Heart left ventricle (tissue), 16 donors: ENCODE results near the gene MFAP1. TPM values are rescaled to one million over a fixed set of nuclear protein-coding genes. Genes with fewer than 3 reads are reported as not detected.
A peak's percentile ranks its signal among the peaks of the same experiment; 100 is the strongest.
"Not testable (repeated sequence)": the region's sequence is repeated elsewhere in the genome, so short reads cannot be mapped to it uniquely, and the experiment has no call there.

Source experiments
- ATAC-seq, 4 donors: fragments of 200-7000 bp; cut with Tn5 transposase; one replicate each; pipeline ENCODE4 v1.9.1; 2020 to 2022; ENCODE audit warnings: moderate library complexity in 4 of 4, mild to moderate bottlenecking in 3 of 4, moderate number of reproducible peaks in 1 of 4
- DNase-seq, 5 donors: peaks; one replicate each; pipeline ENCODE4 v3.0.0-alpha.2; 2020
- H3K27ac ChIP-seq, 12 donors: fragments of 200-600 bp; sonication (generic) in 4 of 12; one replicate each; pipeline versions ENCODE4 v1.5.0 to v1.8.0; 2016 to 2022; ENCODE audit warnings: mild to moderate bottlenecking in 2 of 12
- H3K27me3 ChIP-seq, 9 donors: fragments of 200-600 bp; sonication (generic) in 2 of 9; one replicate each; pipeline versions ENCODE4 v1.5.1 to v1.8.0; 2016 to 2022; ENCODE audit warnings: mild to moderate bottlenecking in 3 of 9
- H3K36me3 ChIP-seq, 9 donors: fragments of 200-600 bp; sonication (generic) in 2 of 9; one replicate each; pipeline versions ENCODE4 v1.5.0 to v1.8.0; 2018 to 2022; ENCODE audit warnings: mild to moderate bottlenecking in 2 of 9
- H3K4me1 ChIP-seq, 12 donors: fragments of 200-600 bp; sonication (generic) in 4 of 12; one replicate each; pipeline versions ENCODE4 v1.5.0 to v1.8.0; 2016 to 2022; ENCODE audit warnings: mild to moderate bottlenecking in 3 of 12
- H3K4me3 ChIP-seq, 12 donors: fragments of 200-600 bp; sonication (generic) in 4 of 12; one replicate each; pipeline versions ENCODE4 v1.5.0 to v1.8.0; 2017 to 2022; ENCODE audit warnings: mild to moderate bottlenecking in 9 of 12, moderate library complexity in 4 of 12
- H3K9me3 ChIP-seq, 12 donors: fragments of 200-600 bp; sonication (generic) in 4 of 12; one replicate each; pipeline versions ENCODE4 v1.5.0 to v1.8.0; 2016 to 2022; ENCODE audit warnings: mild to moderate bottlenecking in 1 of 12
- CTCF ChIP-seq, 12 donors: fragments of 200-600 bp; sonication (generic) in 4 of 12; IDR thresholded peaks; one replicate each; pipeline versions ENCODE4 v1.5.0 to v1.8.0; 2018 to 2022; ENCODE audit warnings: antibody characterized with exemption in 12 of 12, mild to moderate bottlenecking in 5 of 12
- POLR2A ChIP-seq, 2 donors: fragments of 450-650 bp; IDR thresholded peaks; one replicate each; pipeline ENCODE4 v1.6.1; 2017; ENCODE audit warnings: antibody characterized with exemption in 2 of 2, mild to moderate bottlenecking in 2 of 2, moderate library complexity in 2 of 2
- WGBS, 4 donors: extraction: QIAGEN DNeasy Blood & Tissue Kit in 2 of 4; methylation state at CpG; one replicate each; pipeline versions ENCODE4 v1.1.5 to v1.1.7; 2013 to 2018; 5-methylcytosine and 5-hydroxymethylcytosine counted together
- intact Hi-C, 10 donors: fragments of 100-400 bp; cut with DNase I; formaldehyde crosslinking; loops; one replicate each; pipeline versions ENCODE4 v1.11.1 to v1.14.2; 2022
- polyA plus RNA-seq, 2 donors: library from polyadenylated mRNA; stranded (reverse); fragments of 200-250 nt; gene quantifications; one replicate each; pipeline ENCODE4 v1.2.3, GENCODE V29; 2013
- total RNA-seq, 9 donors: library from RNA; depleted of rRNA in 2 of 9; stranded (reverse); fragments of >200 nt in 2 of 9; fragmentation: NEBNext Ultra II Directional in 3 of 9; extraction: Animal tissue kit (Norgen Biotek cat#: 25700) in 3 of 9; gene quantifications; one replicate each; pipeline versions ENCODE4 v1.1.0 to v1.2.4, GENCODE V29; 2016 to 2023
- donor health status: ischemic (EF 13 %, LVEDD 7.1; RV severe dilation, severe dysfunction).
- donor health status: healthy with polysubstance abuse.
- donor health status: DM: no; HTN: yes; CAD: no.
- donor health status: DM: no; HTN: no; CAD: no.
- donor health status: ischemic (EF 25% LVEDD 6.9; RV normal size, moderate dysfunction).
- donor health status: ischemic (EF 25% LVEDD 5.7; RV mildly dilated, moderate dysfunction).
- donor health status: healthy.
- donor health status: DM: yes; HTN: yes; CAD: no.
- donor health status: ischemic (EF 35%, LVEDD 5.7; RV mildly dilated, moderate dysfunction).
- donor health status: nonischemic (EF 11% LVEDD 7.7; RV severe dilation, severe dysfunction).
- donor health status: DM: yes; HTN: yes; CAD: no.
- donor health status: PGD.
- donor health status: ischemic (EF 29% LVEDD 5.4; RV normal size, mild dysfunction).
- donor health status: nonischemic (EF 23%, LVEDD 6.1; RV moderate dilation, normal function).

Gene MFAP1
- total and polyA plus RNA-seq, 11 donors, result 13.2 to 35.5 (median 20.2) TPM

GRCh38 chr15:43821505-43821904 lies 3.0 kb downstream of the MFAP1 start:
- no peaks in the 10 kb centered on the region for H3K9me3 ChIP-seq
- TF ChIP-seq CTCF (IDR thresholded peaks at IDR 0.05), result no peak
- no peak for TF ChIP-seq POLR2A (IDR thresholded peaks at IDR 0.05)
- no peak for DNase-seq
- H3K27ac ChIP-seq, result no peak overlapping the region
- H3K4me3 ChIP-seq, result no peak overlapping the region
- ATAC-seq, result no peak
- H3K4me1 ChIP-seq, result peaks cover 0 to 38% (median 25%) of the 10 kb centered on the region in 12 donors
- WGBS, 4 donors, result 72 to 85% (median 81%) methylated on average over 3 of the region's 3 CpGs
- no peaks in the 10 kb centered on the region for H3K27me3 ChIP-seq
- intact Hi-C loops, result loop anchor here in 1 of 10 donors (10.0 kb wide), 1 partner anchor 57 kb away; no protein-coding TSS in a partner anchor
- H3K36me3 ChIP-seq, result peaks cover 0 to 27% (median 14%) of the 10 kb centered on the region in 9 donors

GRCh38 chr15:43815064-43815463 lies 9.4 kb downstream of the MFAP1 start:
- H3K4me1 ChIP-seq, result not testable (repeated sequence)
- H3K36me3 ChIP-seq, result peaks cover 6 to 87% (median 79%) of the 10 kb centered on the region in 9 donors

GRCh38 chr15:43808960-43809678 lies 15.4 kb downstream of the MFAP1 start:
- Histone ChIP-seq H3K4me1 (peaks cover 0 to 13% (median 0%) of the 10 kb centered on the region in 12 donors), H3K27ac (peak overlapping the region in 1 of 12 donors; percentile 48), H3K36me3 (peaks cover 6 to 100% (median 100%) of the 10 kb centered on the region in 9 donors), H3K27me3 (no peaks in the 10 kb centered on the region), H3K9me3 (no peaks in the 10 kb centered on the region), H3K4me3 (no peak overlapping the region)
- ATAC-seq (no peak), DNase-seq (no peak)
- TF ChIP-seq POLR2A (IDR thresholded peaks at IDR 0.05) (no peak), CTCF (IDR thresholded peaks at IDR 0.05) (no peak)
- 86 to 89% (median 88%) methylated on average over 6 of the region's 6 CpGs for WGBS, 4 donors
- intact Hi-C loops, result no loop called here

More at GRCh38 chr15:43815064-43815463, 9.4 kb downstream of the MFAP1 start:
- intact Hi-C loops, H3K9me3 ChIP-seq, H3K27me3 ChIP-seq, H3K27ac ChIP-seq, H3K4me3 ChIP-seq, ATAC-seq: not testable (repeated sequence)
- peak in 1 of 5 donors; percentile 6 for DNase-seq
- 94 to 96% (median 95%) methylated on average over 5 of the region's 5 CpGs for WGBS, 4 donors

GRCh38 chr15:43808435-43808950 lies 16.0 kb downstream of the MFAP1 start:
- Histone ChIP-seq H3K27ac (peak overlapping the region in 1 of 12 donors; percentile 48), H3K36me3 (peaks cover 6 to 100% (median 100%) of the 10 kb centered on the region in 9 donors), H3K27me3 (no peaks in the 10 kb centered on the region), H3K4me3 (no peak overlapping the region), H3K4me1 (peaks cover 0 to 13% (median 0%) of the 10 kb centered on the region in 12 donors), H3K9me3 (no peaks in the 10 kb centered on the region)
- 95 to 97% (median 95%) methylated on average over 5 of the region's 5 CpGs for WGBS, 4 donors
- DNase-seq, result no peak
- no peak for ATAC-seq
- intact Hi-C loops, result no loop called here
- TF ChIP-seq POLR2A (IDR thresholded peaks at IDR 0.05) (no peak), CTCF (IDR thresholded peaks at IDR 0.05) (no peak)

- H3K27ac ChIP-seq, H3K27me3 ChIP-seq, H3K9me3 ChIP-seq, H3K4me3 ChIP-seq, DNase-seq, ATAC-seq, intact Hi-C loops: not testable (repeated sequence)
- H3K36me3 ChIP-seq, result peaks cover 0 to 86% (median 80%) of the 10 kb centered on the region in 9 donors
- WGBS, 4 donors, result 96 to 97% (median 97%) methylated on average over 7 of the region's 7 CpGs
- H3K4me1 ChIP-seq, result peaks cover 0 to 33% (median 17%) of the 10 kb centered on the region in 12 donors
Measured at GRCh38 chr15:43802676-43803075, 21.8 kb downstream of the MFAP1 start.
